Stimulated activated CD4-positive, alpha-beta T cell treated with anti-CD3 and anti-CD28 coated beads, Interleukin-1b, Interleukin-23, amount 100 ng/mL, for 4 hours (primary cell): ENCODE data around the gene MYO5A.
"Not testable (repeated sequence)": the region's sequence is repeated elsewhere in the genome, so short reads cannot be mapped to it uniquely, and the experiment has no call there.

Source experiments
- DNase-seq, 2 donors: peaks; one replicate each; pipeline ENCODE4 v3.0.0-alpha.2; 2020; ENCODE audit warnings: low read depth in 2 of 2

MYO5A gene

GRCh38 chr15:52505151-52505550, 23.5 kb downstream of the MYO5A start:
- no peak for DNase-seq

- DNase-seq = no peak
Observed at GRCh38 chr15:52503788-52504496, 24.7 kb downstream of the MYO5A start.

GRCh38 chr15:52502608-52503007, 26.1 kb downstream of the MYO5A start:
- DNase-seq = no peak

GRCh38 chr15:52499506-52499905, 29.2 kb downstream of the MYO5A start:
- DNase-seq = no peak

- no peak for DNase-seq
Observed at GRCh38 chr15:52498706-52499105, 30.0 kb downstream of the MYO5A start.

- DNase-seq = peak in 1 of 2 donors; percentile 26
Observed at GRCh38 chr15:52496776-52497470, 31.8 kb downstream of the MYO5A start.

GRCh38 chr15:52496175-52496574, 32.5 kb downstream of the MYO5A start:
- no peak for DNase-seq

GRCh38 chr15:52495125-52495524, 33.6 kb downstream of the MYO5A start:
- DNase-seq = no peak

GRCh38 chr15:52493968-52494367, 34.7 kb downstream of the MYO5A start:
- no peak for DNase-seq

GRCh38 chr15:52492132-52492531, 36.5 kb downstream of the MYO5A start:
- no peak for DNase-seq

GRCh38 chr15:52491472-52491871, 37.2 kb downstream of the MYO5A start:
- DNase-seq = no peak

- not testable (repeated sequence) for DNase-seq
Observed at GRCh38 chr15:52489430-52489829, 39.2 kb downstream of the MYO5A start.

GRCh38 chr15:52488830-52489229, 39.9 kb downstream of the MYO5A start:
- DNase-seq = no peak

GRCh38 chr15:52486003-52486996, 42.4 kb downstream of the MYO5A start:
- no peak for DNase-seq

- no peak for DNase-seq
Observed at GRCh38 chr15:52485290-52485689, 43.4 kb downstream of the MYO5A start.

- DNase-seq = no peak
Observed at GRCh38 chr15:52483707-52484106, 45.0 kb downstream of the MYO5A start.

- DNase-seq = no peak
Observed at GRCh38 chr15:52481915-52482314, 46.8 kb downstream of the MYO5A start.

- no peak for DNase-seq
Observed at GRCh38 chr15:52480990-52481389, 47.7 kb downstream of the MYO5A start.

- no peak for DNase-seq
Observed at GRCh38 chr15:52466716-52467115, 62.0 kb downstream of the MYO5A start.

- peak in 1 of 2 donors; percentile 9 for DNase-seq
Observed at GRCh38 chr15:52466134-52466701, 62.5 kb downstream of the MYO5A start.

- DNase-seq = no peak
Observed at GRCh38 chr15:52464478-52464877, 64.2 kb downstream of the MYO5A start.

GRCh38 chr15:52464040-52464439, 64.6 kb downstream of the MYO5A start:
- DNase-seq = no peak
